ENCODE data around the gene DOC2B.

- TF ChIP-seq CTCF (IDR thresholded peaks at IDR 0.05; ENCODE audit: low read depth, low read length) (no peak), EZH2phosphoT487 (IDR thresholded peaks at IDR 0.05; ENCODE audit: low read depth) (no peak)
Measured at GRCh38 chr17:205148-205669, 23.8 kb upstream of the DOC2B start.
